Keratinocyte (primary cell): Measurements from ENCODE around the gene OR2J3.
A peak's percentile ranks its signal among the peaks of the same experiment; 100 is the strongest.

Experiments
- CTCF ChIP-seq, 3 experiments: IDR thresholded peaks in 1 of 3; conservative IDR thresholded peaks in 1 of 3; optimal IDR thresholded peaks in 1 of 3; 2 replicates in 2 of 3; 3 replicates in 1 of 3; pipeline versions ENCODE3 to v1.5.1; 2011; ENCODE audit warnings: low read length in 3 of 3, mild to moderate bottlenecking in 3 of 3, moderate library complexity in 2 of 3, control low read depth in 1 of 3, inconsistent platforms in 1 of 3; ENCODE audit not compliant: insufficient read depth in 2 of 3; ENCODE audit errors: extremely low read depth in 1 of 3
- EZH2 ChIP-seq: IDR thresholded peaks from one replicate; pipeline ENCODE4 v1.6.1; 2012; ENCODE audit warnings: inconsistent platforms, mild to moderate bottlenecking, low read length, moderate library complexity

- TF ChIP-seq CTCF (optimal IDR thresholded peaks at IDR 0.05 in 1 of 3, IDR thresholded peaks at IDR 0.05 in 1 of 3, conservative IDR thresholded peaks at IDR 0.05 in 1 of 3; ENCODE audit: extremely low read depth in 1 of 3, insufficient read depth in 2 of 3, low read length in 3 of 3), result peak in 1 of 3 experiments; percentile 8
- no peak for TF ChIP-seq EZH2
These were observed 4.3 kb downstream of the OR2J3 start for GRCh38 chr6:29112135-29112534.
